MV-4-11 (cell line): Measurements from ENCODE around the gene DNASE1L1.
A peak's percentile ranks its signal among the peaks of the same experiment; 100 is the strongest.
"Not testable (repeated sequence)": the region's sequence is repeated elsewhere in the genome, so short reads cannot be mapped to it uniquely, and the experiment has no call there.

ENCODE experiments used
- DNase-seq: peaks from one replicate; lab custom pipeline; 2025; lab: John Stamatoyannopoulos, UW

The DNASE1L1 gene

DNA sequence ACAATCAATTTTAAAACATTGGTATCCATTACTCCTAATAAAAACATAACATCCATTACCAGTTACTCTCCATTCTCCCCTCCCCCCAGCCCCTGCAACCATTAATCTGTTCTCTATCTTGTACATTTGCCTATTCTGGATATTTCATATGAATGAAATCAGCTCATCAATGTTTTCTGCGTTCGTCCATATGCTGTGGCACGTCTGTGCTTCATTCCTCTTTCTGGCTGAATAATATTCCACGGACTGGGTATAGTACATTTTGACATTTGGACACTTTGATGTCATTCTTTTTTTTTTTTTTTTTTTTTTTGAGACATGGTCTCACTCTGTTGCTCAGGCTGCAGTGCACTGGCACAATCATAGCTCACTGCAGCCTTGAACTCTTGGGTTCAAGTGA is 5.2 kb downstream of the DNASE1L1 start:
- no peak for DNase-seq

GRCh38 chrX:154403192-154403591 is 5.9 kb downstream of the DNASE1L1 start:
- no peak for DNase-seq

GRCh38 chrX:154402622-154403127 is 6.4 kb downstream of the DNASE1L1 start:
- no peak for DNase-seq

GRCh38 chrX:154401918-154402621 is 7.0 kb downstream of the DNASE1L1 start:
- DNase-seq = peak; percentile 33

- DNase-seq = peak; percentile 33
Measured at GRCh38 chrX:154401045-154401799, 7.8 kb downstream of the DNASE1L1 start.

DNA sequence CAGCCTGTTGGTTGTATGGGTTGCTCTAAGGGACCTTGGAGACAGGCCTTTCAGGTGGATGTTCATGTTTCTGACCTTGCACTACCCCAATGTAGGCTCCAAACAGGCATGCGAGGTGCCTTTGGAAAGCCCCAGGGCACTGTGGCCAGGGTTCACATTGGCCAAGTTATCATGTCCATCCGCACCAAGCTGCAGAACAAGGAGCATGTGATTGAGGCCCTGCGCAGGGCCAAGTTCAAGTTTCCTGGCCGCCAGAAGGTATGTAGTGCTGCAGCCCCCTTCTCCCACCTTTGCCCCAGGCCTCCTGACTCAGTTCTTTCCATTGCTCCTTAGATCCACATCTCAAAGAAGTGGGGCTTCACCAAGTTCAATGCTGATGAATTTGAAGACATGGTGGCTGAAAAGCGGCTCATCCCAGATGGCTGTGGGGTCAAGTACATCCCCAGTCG is 8.7 kb downstream of the DNASE1L1 start:
- DNase-seq = not testable (repeated sequence)

DNA sequence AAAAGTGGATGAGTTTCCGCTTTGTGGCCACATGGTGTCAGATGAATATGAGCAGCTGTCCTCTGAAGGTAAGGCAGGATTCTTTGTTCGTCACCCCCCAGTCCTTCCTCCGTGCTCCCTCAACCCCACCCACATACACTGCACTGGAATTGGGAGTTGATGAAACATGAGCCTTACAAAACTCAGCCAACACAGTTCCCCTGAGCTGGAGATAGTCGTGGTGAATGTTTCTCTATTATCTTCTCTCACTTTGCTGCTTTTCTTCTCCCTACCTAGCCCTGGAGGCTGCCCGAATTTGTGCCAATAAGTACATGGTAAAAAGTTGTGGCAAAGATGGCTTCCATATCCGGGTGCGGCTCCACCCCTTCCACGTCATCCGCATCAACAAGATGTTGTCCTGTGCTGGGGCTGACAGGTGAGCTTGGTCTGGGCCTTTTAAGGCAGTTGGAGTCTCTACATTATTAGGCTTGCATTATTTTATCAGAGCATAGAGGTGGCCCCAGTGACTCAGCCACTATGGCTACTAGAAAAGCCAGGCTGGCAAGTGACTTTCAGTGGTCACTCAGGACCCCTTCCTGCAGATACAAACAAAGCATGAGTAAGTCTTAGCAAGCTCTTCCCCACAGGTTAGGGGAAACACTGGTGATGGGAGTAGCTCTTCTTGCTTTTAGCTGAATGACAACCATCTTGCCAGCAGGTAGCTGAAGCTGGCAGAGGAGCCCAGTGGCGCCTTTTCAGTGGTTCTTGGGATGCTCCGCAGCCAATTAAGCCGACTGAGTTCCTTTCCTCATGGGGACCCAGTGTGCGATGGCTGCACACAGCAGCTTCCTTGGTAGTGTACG is 9.3 kb downstream of the DNASE1L1 start:
- DNase-seq = no peak

DNA sequence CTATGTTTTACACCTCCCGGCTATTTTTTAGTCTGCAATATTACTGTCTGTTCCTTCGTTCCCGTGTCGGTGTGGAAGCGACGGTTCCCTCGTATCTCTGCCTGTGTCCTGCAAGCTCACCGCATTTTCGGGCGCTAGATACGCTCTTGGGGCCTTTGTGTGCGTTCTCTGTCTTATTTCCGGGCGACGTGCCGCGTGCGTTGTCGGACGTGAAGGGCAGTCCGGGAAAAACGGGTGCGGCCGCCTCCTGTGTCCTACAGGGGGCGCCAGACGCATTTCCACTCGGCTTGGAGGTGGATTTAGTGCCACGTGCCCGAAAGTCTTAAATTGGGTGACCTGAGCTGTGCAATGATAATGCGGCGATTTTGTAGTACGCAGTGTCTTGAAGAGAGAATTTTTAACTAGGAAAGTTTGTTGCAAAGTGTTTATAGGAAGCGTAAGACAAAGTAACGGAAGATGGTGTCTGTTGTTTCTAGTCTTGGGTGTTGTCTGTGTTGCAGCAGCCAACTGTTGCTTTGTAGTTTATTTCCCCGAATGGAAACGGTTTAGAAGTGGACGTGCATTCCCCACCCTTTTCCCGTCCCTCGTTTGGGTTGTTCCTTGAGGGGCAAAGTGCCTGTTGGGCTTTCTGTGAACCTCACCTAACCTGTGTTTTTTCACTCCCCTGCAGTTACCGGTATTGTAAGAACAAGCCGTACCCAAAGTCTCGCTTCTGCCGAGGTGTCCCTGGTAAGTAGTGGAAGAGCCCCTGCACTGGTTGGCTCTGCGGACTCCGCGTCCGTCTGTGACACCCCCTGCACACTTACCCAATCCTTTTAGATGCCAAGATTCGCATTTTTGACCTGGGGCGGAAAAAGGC is 10.2 kb downstream of the DNASE1L1 start:
- peak; percentile 72 for DNase-seq

- DNase-seq = peak; percentile 94
Measured at GRCh38 chrX:154397888-154398667, 11.0 kb downstream of the DNASE1L1 start, which contains the start of gene RPL10. Gene RPL10 (plus strand): TSS chrX:154398377. CDS start chrX:154398520, 143 bp downstream.

- DNase-seq = peak; percentile 50
Measured at GRCh38 chrX:154396973-154397887, 11.8 kb downstream of the DNASE1L1 start.

GRCh38 chrX:154396363-154396762 is 12.7 kb downstream of the DNASE1L1 start:
- DNase-seq = not testable (repeated sequence)

- DNase-seq = not testable (repeated sequence)
Measured at GRCh38 chrX:154389812-154390747, 19.0 kb downstream of the DNASE1L1 start.

DNA sequence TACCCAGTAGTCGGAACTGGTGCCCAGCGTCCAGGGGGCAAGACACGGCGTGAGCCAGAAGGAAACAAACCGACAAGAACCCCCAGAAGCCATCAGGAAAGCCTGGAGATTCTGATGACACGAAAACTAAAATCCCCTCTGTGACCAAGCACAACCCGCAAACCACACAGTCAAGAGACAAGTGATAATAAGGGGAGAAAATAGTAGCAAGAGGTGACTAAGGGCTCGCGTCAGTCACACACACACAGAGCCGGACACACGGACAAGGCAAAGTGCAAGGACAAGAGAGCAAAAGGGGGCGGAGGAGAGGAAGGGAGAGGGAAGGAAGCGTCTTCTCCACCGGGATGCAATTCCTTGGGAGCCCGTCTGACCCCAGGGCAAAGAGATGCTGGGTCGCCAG is 20.4 kb downstream of the DNASE1L1 start:
- DNase-seq = not testable (repeated sequence)

- not testable (repeated sequence) for DNase-seq
Measured at GRCh38 chrX:154388094-154388493, 21.0 kb downstream of the DNASE1L1 start.

DNA sequence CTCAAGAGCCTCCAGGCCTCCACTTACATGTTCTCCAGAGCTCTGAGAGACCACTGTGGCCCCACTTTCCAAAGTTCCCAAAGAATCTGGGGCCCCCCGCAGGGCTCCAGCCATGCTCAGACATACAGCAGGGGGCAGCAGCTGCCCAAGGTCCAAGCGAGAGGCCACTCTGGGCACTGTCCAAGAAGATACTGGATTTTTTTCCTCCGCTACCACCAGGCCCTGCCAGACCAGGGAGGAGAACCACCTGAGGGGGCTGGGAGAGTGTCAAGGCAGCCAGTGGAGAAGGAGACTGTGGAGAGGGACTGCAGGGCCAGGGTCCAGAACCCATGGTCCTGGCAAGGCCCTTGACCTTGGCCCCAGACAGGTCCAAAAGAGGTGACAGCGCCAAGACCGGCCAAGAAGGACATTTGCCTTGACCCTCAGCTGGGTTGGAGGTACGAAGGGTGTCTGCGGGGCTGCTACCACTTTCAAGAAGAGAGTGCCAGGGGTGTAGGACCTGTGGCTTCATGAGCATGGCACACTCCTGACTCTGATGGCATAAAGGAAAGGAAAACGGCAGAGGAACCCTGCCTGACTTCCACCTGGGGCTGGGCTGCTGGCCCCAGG is 24.7 kb downstream of the DNASE1L1 start:
- no peak for DNase-seq

DNA sequence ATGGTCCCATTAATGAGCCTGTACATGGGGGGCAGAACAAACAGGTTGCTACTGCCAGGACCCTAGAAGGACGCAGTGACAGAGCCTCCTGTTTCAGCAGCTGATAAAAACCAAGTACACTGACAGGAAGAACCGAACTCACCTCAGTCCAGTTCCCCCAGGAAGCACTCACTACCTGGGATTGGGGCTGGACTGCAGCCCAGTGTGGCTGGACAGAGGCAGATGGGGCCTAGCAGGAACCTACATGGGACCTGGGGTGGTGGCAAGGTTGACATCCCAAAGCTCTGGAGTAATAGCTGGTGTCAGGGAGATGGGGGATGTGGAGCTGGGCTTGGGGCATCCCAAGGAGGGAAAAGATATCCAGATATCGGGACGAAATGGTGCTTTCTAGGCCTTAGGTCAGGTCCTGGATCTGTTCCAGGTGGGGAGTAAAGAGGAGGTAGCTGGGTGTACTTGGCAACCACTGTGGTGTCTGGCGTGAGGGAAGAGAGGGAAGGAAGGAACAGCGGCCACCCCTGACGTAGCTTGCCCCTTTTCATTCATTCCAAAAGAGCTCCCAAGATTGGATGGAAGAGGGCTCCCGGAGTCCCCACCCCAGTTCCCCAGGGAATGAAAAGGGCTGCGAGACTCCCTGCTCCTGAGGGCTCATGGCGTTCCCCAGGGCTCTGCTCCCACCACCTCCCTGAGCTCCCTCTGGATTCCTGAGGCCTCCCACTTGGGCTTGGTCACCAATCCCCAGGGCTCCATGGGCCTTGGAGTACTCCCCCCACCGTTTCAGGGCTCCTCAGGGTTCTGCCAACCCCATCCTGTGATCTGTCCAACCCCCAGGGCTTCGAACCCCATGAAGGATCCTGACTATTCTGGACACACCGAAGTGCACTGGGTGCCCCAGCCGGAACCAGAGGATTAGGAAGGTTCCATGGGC is 25.4 kb downstream of the DNASE1L1 start:
- no peak for DNase-seq
